ENCODE data around the gene POLR2M.

POLR2M gene

GRCh38 chr15:57752436-57752835 lies 45.9 kb downstream of the POLR2M start:
- H3K9me2 ChIP-seq (ENCODE audit: low read depth, low read length), result no peaks in the 10 kb centered on the region
- TF ChIP-seq EZH2 (IDR thresholded peaks at IDR 0.05; ENCODE audit: borderline replicate concordance, low read length) (no peak), CTCF (IDR thresholded peaks at IDR 0.05; ENCODE audit: low read length) (no peak)
- no peak overlapping the region for H3K4me3 ChIP-seq (ENCODE audit: low read depth, low read length, poor library complexity, severe bottlenecking)
- no peak overlapping the region for H2AFZ ChIP-seq (ENCODE audit: low read length)
- no peaks in the 10 kb centered on the region for H3K9me3 ChIP-seq (ENCODE audit: low read length)
- H3K79me2 ChIP-seq (ENCODE audit: insufficient read depth, low read length), result no peaks in the 10 kb centered on the region
- H3K36me3 ChIP-seq (ENCODE audit: insufficient read depth, low read length), result no peaks in the 10 kb centered on the region
- no peaks in the 10 kb centered on the region for H3K4me1 ChIP-seq (ENCODE audit: insufficient read depth, low read length, severe bottlenecking)
- no peak overlapping the region for H3K9ac ChIP-seq (ENCODE audit: low read length)
- H3K27me3 ChIP-seq (ENCODE audit: insufficient read depth, low read length), result no peaks in the 10 kb centered on the region
- no peak overlapping the region for H3K4me2 ChIP-seq (ENCODE audit: low read length)
- H3F3A ChIP-seq (ENCODE audit: insufficient read depth, low read length), result no peaks in the 10 kb centered on the region
- no peaks in the 10 kb centered on the region for H4K20me1 ChIP-seq (ENCODE audit: insufficient read depth, low read length)
- H3K27ac ChIP-seq (ENCODE audit: low read depth, low read length, poor library complexity, severe bottlenecking), result no peak overlapping the region

- no peak overlapping the region for H3K4me2 ChIP-seq (ENCODE audit: low read length)
- no peaks in the 10 kb centered on the region for H4K20me1 ChIP-seq (ENCODE audit: insufficient read depth, low read length)
- H3K9ac ChIP-seq (ENCODE audit: low read length), result no peak overlapping the region
- H3K36me3 ChIP-seq (ENCODE audit: insufficient read depth, low read length), result no peaks in the 10 kb centered on the region
- no peaks in the 10 kb centered on the region for H3K9me3 ChIP-seq (ENCODE audit: low read length)
- no peaks in the 10 kb centered on the region for H3F3A ChIP-seq (ENCODE audit: insufficient read depth, low read length)
- no peaks in the 10 kb centered on the region for H3K9me2 ChIP-seq (ENCODE audit: low read depth, low read length)
- no peak overlapping the region for H3K4me3 ChIP-seq (ENCODE audit: low read depth, low read length, poor library complexity, severe bottlenecking)
- no peaks in the 10 kb centered on the region for H3K4me1 ChIP-seq (ENCODE audit: insufficient read depth, low read length, severe bottlenecking)
- H2AFZ ChIP-seq (ENCODE audit: low read length), result no peak overlapping the region
- no peaks in the 10 kb centered on the region for H3K79me2 ChIP-seq (ENCODE audit: insufficient read depth, low read length)
- no peak overlapping the region for H3K27ac ChIP-seq (ENCODE audit: low read depth, low read length, poor library complexity, severe bottlenecking)
- no peaks in the 10 kb centered on the region for H3K27me3 ChIP-seq (ENCODE audit: insufficient read depth, low read length)
- no peak for TF ChIP-seq EZH2 (IDR thresholded peaks at IDR 0.05; ENCODE audit: borderline replicate concordance, low read length)
- TF ChIP-seq CTCF (IDR thresholded peaks at IDR 0.05; ENCODE audit: low read length), result no peak
Measured at GRCh38 chr15:57752840-57753239, 46.3 kb downstream of the POLR2M start.

GRCh38 chr15:57756466-57756865 lies 50.0 kb downstream of the POLR2M start:
- Histone ChIP-seq H3K79me2 (ENCODE audit: insufficient read depth, low read length) (no peaks in the 10 kb centered on the region), H4K20me1 (ENCODE audit: insufficient read depth, low read length) (no peaks in the 10 kb centered on the region), H3K4me2 (ENCODE audit: low read length) (no peak overlapping the region), H3K4me1 (ENCODE audit: insufficient read depth, low read length, severe bottlenecking) (no peaks in the 10 kb centered on the region), H3K9me2 (ENCODE audit: low read depth, low read length) (no peaks in the 10 kb centered on the region), H3K36me3 (ENCODE audit: insufficient read depth, low read length) (no peaks in the 10 kb centered on the region), H3K27ac (ENCODE audit: low read depth, low read length, poor library complexity, severe bottlenecking) (no peak overlapping the region), H3K27me3 (ENCODE audit: insufficient read depth, low read length) (no peaks in the 10 kb centered on the region), H3K9ac (ENCODE audit: low read length) (no peak overlapping the region), H3K4me3 (ENCODE audit: low read depth, low read length, poor library complexity, severe bottlenecking) (no peak overlapping the region), H2AFZ (ENCODE audit: low read length) (no peak overlapping the region), H3K9me3 (ENCODE audit: low read length) (no peaks in the 10 kb centered on the region), H3F3A (ENCODE audit: insufficient read depth, low read length) (no peaks in the 10 kb centered on the region)
- TF ChIP-seq CTCF (IDR thresholded peaks at IDR 0.05; ENCODE audit: low read length) (no peak), EZH2 (IDR thresholded peaks at IDR 0.05; ENCODE audit: borderline replicate concordance, low read length) (no peak)
